ENCODE measurements around the gene KLF12.

DNA sequence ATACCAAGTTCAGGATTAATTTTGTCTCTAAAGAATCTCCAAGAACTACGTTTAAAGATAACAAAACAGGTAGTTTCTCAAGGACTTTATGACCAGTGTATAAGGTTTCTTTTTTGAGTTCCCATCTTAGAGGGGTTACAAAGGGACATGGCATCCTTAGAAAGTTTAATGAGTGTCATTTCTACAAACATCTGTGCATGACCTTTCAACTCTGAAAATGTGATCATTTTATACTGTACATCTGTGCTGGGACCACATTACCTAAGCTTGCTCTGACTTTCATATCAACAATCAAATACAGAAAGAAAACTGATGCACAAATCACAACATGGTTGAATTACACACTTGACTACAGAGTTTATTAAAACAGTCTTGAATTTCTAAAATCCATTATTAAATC lies 37.1 kb downstream of the KLF12 start:
- TF ChIP-seq, protein P1, sequence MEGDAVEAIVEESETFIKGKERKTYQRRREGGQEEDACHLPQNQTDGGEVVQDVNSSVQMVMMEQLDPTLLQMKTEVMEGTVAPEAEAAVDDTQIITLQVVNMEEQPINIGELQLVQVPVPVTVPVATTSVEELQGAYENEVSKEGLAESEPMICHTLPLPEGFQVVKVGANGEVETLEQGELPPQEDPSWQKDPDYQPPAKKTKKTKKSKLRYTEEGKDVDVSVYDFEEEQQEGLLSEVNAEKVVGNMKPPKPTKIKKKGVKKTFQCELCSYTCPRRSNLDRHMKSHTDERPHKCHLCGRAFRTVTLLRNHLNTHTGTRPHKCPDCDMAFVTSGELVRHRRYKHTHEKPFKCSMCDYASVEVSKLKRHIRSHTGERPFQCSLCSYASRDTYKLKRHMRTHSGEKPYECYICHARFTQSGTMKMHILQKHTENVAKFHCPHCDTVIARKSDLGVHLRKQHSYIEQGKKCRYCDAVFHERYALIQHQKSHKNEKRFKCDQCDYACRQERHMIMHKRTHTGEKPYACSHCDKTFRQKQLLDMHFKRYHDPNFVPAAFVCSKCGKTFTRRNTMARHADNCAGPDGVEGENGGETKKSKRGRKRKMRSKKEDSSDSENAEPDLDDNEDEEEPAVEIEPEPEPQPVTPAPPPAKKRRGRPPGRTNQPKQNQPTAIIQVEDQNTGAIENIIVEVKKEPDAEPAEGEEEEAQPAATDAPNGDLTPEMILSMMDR (IDR thresholded peaks at IDR 0.05 in 4 of 5, conservative IDR thresholded peaks at IDR 0.05 in 1 of 5), result no peak
- no peak for TF ChIP-seq POLR2A (IDR thresholded peaks at IDR 0.05)

Measured in gastrocnemius medialis (tissue), 4 donors.